GM19025 (cell line): ENCODE data around the gene RCOR1.
"Not testable (repeated sequence)": the region's sequence is repeated elsewhere in the genome, so short reads cannot be mapped to it uniquely, and the experiment has no call there.

Source experiments
- ATAC-seq: cut with Tn5 transposase; IDR thresholded peaks from one replicate; pipeline ENCODE4 v1.9.1; 2021; ENCODE audit warnings: mild to moderate bottlenecking, low read depth, moderate library complexity; ENCODE audit not compliant: unreplicated experiment

Gene RCOR1

GRCh38 chr14:102591944-102592762, at the start of gene RCOR1:
TSS of gene RCOR1 (plus strand) at chr14:102592649. CDS start at chr14:102592887, 238 bp downstream.
- ATAC-seq: peak; percentile 76

- no peak for ATAC-seq
Observed at GRCh38 chr14:102544046-102544746, 48.3 kb upstream of the RCOR1 start.

- ATAC-seq: no peak
Observed at GRCh38 chr14:102544747-102545460, 47.5 kb upstream of the RCOR1 start.

GRCh38 chr14:102545461-102546265, 46.8 kb upstream of the RCOR1 start:
- no peak for ATAC-seq

GRCh38 chr14:102548616-102549240, 43.7 kb upstream of the RCOR1 start:
- no peak for ATAC-seq

GRCh38 chr14:102550927-102551401, 41.5 kb upstream of the RCOR1 start:
- ATAC-seq: not testable (repeated sequence)

- ATAC-seq: no peak
Observed at GRCh38 chr14:102551995-102552705, 40.3 kb upstream of the RCOR1 start.

- no peak for ATAC-seq
Observed at GRCh38 chr14:102554821-102555819, 37.3 kb upstream of the RCOR1 start.

GRCh38 chr14:102556098-102556677, 36.3 kb upstream of the RCOR1 start:
- no peak for ATAC-seq

GRCh38 chr14:102557434-102558226, 34.8 kb upstream of the RCOR1 start:
- no peak for ATAC-seq

- no peak for ATAC-seq
Observed at GRCh38 chr14:102558556-102558955, 33.9 kb upstream of the RCOR1 start.

GRCh38 chr14:102560458-102561261, 31.8 kb upstream of the RCOR1 start:
- ATAC-seq: no peak

GRCh38 chr14:102565331-102565887, 27.0 kb upstream of the RCOR1 start:
- peak; percentile 51 for ATAC-seq

GRCh38 chr14:102565959-102566358, 26.5 kb upstream of the RCOR1 start:
- ATAC-seq: no peak

GRCh38 chr14:102568115-102568614, 24.3 kb upstream of the RCOR1 start:
- ATAC-seq: no peak
